Measurements from ENCODE around the gene SHKBP1.

The SHKBP1 gene

GRCh38 chr19:40578442-40578908, 1.8 kb downstream of the SHKBP1 start:
- H3K4me1 ChIP-seq (ENCODE audit: insufficient read depth, low read length) = no peaks in the 10 kb centered on the region; the same call in 1 of the 2 replicates
- no peak overlapping the region for H3K9ac ChIP-seq (ENCODE audit: low read depth, low read length)
- peaks cover 30% of the 10 kb centered on the region for H3K36me3 ChIP-seq (ENCODE audit: insufficient read depth, low read depth, low read length)
- no peak overlapping the region for H3K27ac ChIP-seq (ENCODE audit: low read length)
- no peaks in the 10 kb centered on the region for H3K9me3 ChIP-seq (ENCODE audit: insufficient read depth, low read depth, low read length)
- peak overlapping the region; percentile 77; the same call in 1 of the 2 replicates for H3K4me3 ChIP-seq (ENCODE audit: low read length)
- H3K27me3 ChIP-seq (ENCODE audit: insufficient read depth, low read length) = no peaks in the 10 kb centered on the region

- Histone ChIP-seq H3K9ac (ENCODE audit: low read depth, low read length) (no peak overlapping the region), H3K27ac (ENCODE audit: low read length) (no peak overlapping the region), H3K27me3 (ENCODE audit: insufficient read depth, low read length) (no peaks in the 10 kb centered on the region), H3K4me3 (ENCODE audit: low read length) (no peak overlapping the region), H3K9me3 (ENCODE audit: insufficient read depth, low read depth, low read length) (no peaks in the 10 kb centered on the region), H3K4me1 (ENCODE audit: insufficient read depth, low read length) (no peaks in the 10 kb centered on the region; the same call in 1 of the 2 replicates), H3K36me3 (ENCODE audit: insufficient read depth, low read depth, low read length) (peaks cover 38% of the 10 kb centered on the region)
Observed at GRCh38 chr19:40580619-40581018, 3.9 kb downstream of the SHKBP1 start.

- no peaks in the 10 kb centered on the region for H3K4me1 ChIP-seq (ENCODE audit: insufficient read depth, low read length)
- H3K4me3 ChIP-seq (ENCODE audit: low read length) = no peak overlapping the region
- H3K27ac ChIP-seq (ENCODE audit: low read length) = no peak overlapping the region
- H3K9me3 ChIP-seq (ENCODE audit: insufficient read depth, low read depth, low read length) = no peaks in the 10 kb centered on the region
- H3K9ac ChIP-seq (ENCODE audit: low read depth, low read length) = no peak overlapping the region
- peaks cover 40% of the 10 kb centered on the region for H3K36me3 ChIP-seq (ENCODE audit: insufficient read depth, low read depth, low read length)
- H3K27me3 ChIP-seq (ENCODE audit: insufficient read depth, low read length) = no peaks in the 10 kb centered on the region
Observed at GRCh38 chr19:40581531-40581930, 4.9 kb downstream of the SHKBP1 start.

GRCh38 chr19:40582467-40582866, 5.8 kb downstream of the SHKBP1 start:
- Histone ChIP-seq H3K9ac (ENCODE audit: low read depth, low read length) (no peak overlapping the region), H3K36me3 (ENCODE audit: insufficient read depth, low read depth, low read length) (peaks cover 47% of the 10 kb centered on the region), H3K9me3 (ENCODE audit: insufficient read depth, low read depth, low read length) (no peaks in the 10 kb centered on the region), H3K27ac (ENCODE audit: low read length) (no peak overlapping the region), H3K4me3 (ENCODE audit: low read length) (no peak overlapping the region), H3K4me1 (ENCODE audit: insufficient read depth, low read length) (no peaks in the 10 kb centered on the region), H3K27me3 (ENCODE audit: insufficient read depth, low read length) (no peaks in the 10 kb centered on the region)

- no peak overlapping the region for H3K9ac ChIP-seq (ENCODE audit: low read depth, low read length)
- H3K4me3 ChIP-seq (ENCODE audit: low read length) = no peak overlapping the region
- H3K27ac ChIP-seq (ENCODE audit: low read length) = no peak overlapping the region
- no peaks in the 10 kb centered on the region for H3K4me1 ChIP-seq (ENCODE audit: insufficient read depth, low read length)
- H3K36me3 ChIP-seq (ENCODE audit: insufficient read depth, low read depth, low read length) = peaks cover 51% of the 10 kb centered on the region
- H3K27me3 ChIP-seq (ENCODE audit: insufficient read depth, low read length) = no peaks in the 10 kb centered on the region
- no peaks in the 10 kb centered on the region for H3K9me3 ChIP-seq (ENCODE audit: insufficient read depth, low read depth, low read length)
Observed at GRCh38 chr19:40583283-40583682, 6.6 kb downstream of the SHKBP1 start.

GRCh38 chr19:40584007-40584406, 7.3 kb downstream of the SHKBP1 start:
- H3K4me1 ChIP-seq (ENCODE audit: insufficient read depth, low read length) = no peaks in the 10 kb centered on the region
- H3K9ac ChIP-seq (ENCODE audit: low read depth, low read length) = no peak overlapping the region
- H3K9me3 ChIP-seq (ENCODE audit: insufficient read depth, low read depth, low read length) = no peaks in the 10 kb centered on the region
- no peak overlapping the region for H3K27ac ChIP-seq (ENCODE audit: low read length)
- no peak overlapping the region for H3K4me3 ChIP-seq (ENCODE audit: low read length)
- no peaks in the 10 kb centered on the region for H3K27me3 ChIP-seq (ENCODE audit: insufficient read depth, low read length)
- peaks cover 54% of the 10 kb centered on the region for H3K36me3 ChIP-seq (ENCODE audit: insufficient read depth, low read depth, low read length)

- no peaks in the 10 kb centered on the region for H3K4me1 ChIP-seq (ENCODE audit: insufficient read depth, low read length)
- H3K27me3 ChIP-seq (ENCODE audit: insufficient read depth, low read length) = no peaks in the 10 kb centered on the region
- no peak overlapping the region for H3K27ac ChIP-seq (ENCODE audit: low read length)
- no peak overlapping the region for H3K4me3 ChIP-seq (ENCODE audit: low read length)
- peaks cover 48% of the 10 kb centered on the region for H3K36me3 ChIP-seq (ENCODE audit: insufficient read depth, low read depth, low read length)
- no peaks in the 10 kb centered on the region for H3K9me3 ChIP-seq (ENCODE audit: insufficient read depth, low read depth, low read length)
- H3K9ac ChIP-seq (ENCODE audit: low read depth, low read length) = no peak overlapping the region
Observed at GRCh38 chr19:40585241-40585981, 8.7 kb downstream of the SHKBP1 start.

- no peak overlapping the region for H3K27ac ChIP-seq (ENCODE audit: low read length)
- no peak overlapping the region for H3K9ac ChIP-seq (ENCODE audit: low read depth, low read length)
- H3K27me3 ChIP-seq (ENCODE audit: insufficient read depth, low read length) = no peaks in the 10 kb centered on the region
- H3K4me1 ChIP-seq (ENCODE audit: insufficient read depth, low read length) = no peaks in the 10 kb centered on the region
- H3K36me3 ChIP-seq (ENCODE audit: insufficient read depth, low read depth, low read length) = peaks cover 42% of the 10 kb centered on the region
- no peak overlapping the region for H3K4me3 ChIP-seq (ENCODE audit: low read length)
- H3K9me3 ChIP-seq (ENCODE audit: insufficient read depth, low read depth, low read length) = no peaks in the 10 kb centered on the region
Observed at GRCh38 chr19:40585982-40586422, 9.3 kb downstream of the SHKBP1 start.

- H3K9me3 ChIP-seq (ENCODE audit: insufficient read depth, low read depth, low read length) = no peaks in the 10 kb centered on the region
- H3K4me3 ChIP-seq (ENCODE audit: low read length) = no peak overlapping the region
- no peaks in the 10 kb centered on the region for H3K27me3 ChIP-seq (ENCODE audit: insufficient read depth, low read length)
- H3K36me3 ChIP-seq (ENCODE audit: insufficient read depth, low read depth, low read length) = peaks cover 36% of the 10 kb centered on the region
- no peak overlapping the region for H3K27ac ChIP-seq (ENCODE audit: low read length)
- H3K4me1 ChIP-seq (ENCODE audit: insufficient read depth, low read length) = no peaks in the 10 kb centered on the region
- no peak overlapping the region for H3K9ac ChIP-seq (ENCODE audit: low read depth, low read length)
Observed at GRCh38 chr19:40586611-40587010, 9.9 kb downstream of the SHKBP1 start.

GRCh38 chr19:40588110-40588854, 11.6 kb downstream of the SHKBP1 start:
- no peaks in the 10 kb centered on the region for H3K27me3 ChIP-seq (ENCODE audit: insufficient read depth, low read length)
- no peak overlapping the region for H3K4me3 ChIP-seq (ENCODE audit: low read length)
- H3K9ac ChIP-seq (ENCODE audit: low read depth, low read length) = no peak overlapping the region
- no peaks in the 10 kb centered on the region for H3K4me1 ChIP-seq (ENCODE audit: insufficient read depth, low read length)
- H3K27ac ChIP-seq (ENCODE audit: low read length) = no peak overlapping the region
- peaks cover 26% of the 10 kb centered on the region for H3K36me3 ChIP-seq (ENCODE audit: insufficient read depth, low read depth, low read length)
- H3K9me3 ChIP-seq (ENCODE audit: insufficient read depth, low read depth, low read length) = no peaks in the 10 kb centered on the region

- peaks cover 21% of the 10 kb centered on the region for H3K36me3 ChIP-seq (ENCODE audit: insufficient read depth, low read depth, low read length)
- no peak overlapping the region for H3K4me3 ChIP-seq (ENCODE audit: low read length)
- no peaks in the 10 kb centered on the region for H3K27me3 ChIP-seq (ENCODE audit: insufficient read depth, low read length)
- H3K4me1 ChIP-seq (ENCODE audit: insufficient read depth, low read length) = no peaks in the 10 kb centered on the region; the same call in 1 of the 2 replicates
- H3K27ac ChIP-seq (ENCODE audit: low read length) = no peak overlapping the region
- H3K9ac ChIP-seq (ENCODE audit: low read depth, low read length) = no peak overlapping the region
- H3K9me3 ChIP-seq (ENCODE audit: insufficient read depth, low read depth, low read length) = no peaks in the 10 kb centered on the region
Observed at GRCh38 chr19:40588926-40589569, 12.4 kb downstream of the SHKBP1 start.
